ENCODE measurements around the gene CCNJL.

DNA sequence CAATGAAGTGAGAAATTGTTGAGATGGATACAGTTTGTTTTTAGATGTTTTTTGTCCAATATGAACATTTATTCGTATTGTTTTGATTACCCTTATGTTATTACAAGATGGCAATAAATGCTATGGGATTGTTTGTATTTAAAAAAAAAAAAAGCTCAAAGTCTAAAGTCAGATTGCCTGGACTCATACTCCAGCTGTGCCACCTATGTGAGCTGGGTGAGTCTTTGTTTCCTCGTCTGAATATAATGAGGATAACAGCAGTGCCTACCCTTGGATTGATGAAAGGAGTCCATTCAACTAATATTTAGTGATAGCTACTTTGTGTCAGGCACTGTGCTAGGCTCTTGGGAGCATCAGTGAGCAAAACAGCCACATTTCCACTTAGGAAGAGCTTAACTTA, 14.6 kb upstream of the CCNJL start:
- TF ChIP-seq, protein P1, sequence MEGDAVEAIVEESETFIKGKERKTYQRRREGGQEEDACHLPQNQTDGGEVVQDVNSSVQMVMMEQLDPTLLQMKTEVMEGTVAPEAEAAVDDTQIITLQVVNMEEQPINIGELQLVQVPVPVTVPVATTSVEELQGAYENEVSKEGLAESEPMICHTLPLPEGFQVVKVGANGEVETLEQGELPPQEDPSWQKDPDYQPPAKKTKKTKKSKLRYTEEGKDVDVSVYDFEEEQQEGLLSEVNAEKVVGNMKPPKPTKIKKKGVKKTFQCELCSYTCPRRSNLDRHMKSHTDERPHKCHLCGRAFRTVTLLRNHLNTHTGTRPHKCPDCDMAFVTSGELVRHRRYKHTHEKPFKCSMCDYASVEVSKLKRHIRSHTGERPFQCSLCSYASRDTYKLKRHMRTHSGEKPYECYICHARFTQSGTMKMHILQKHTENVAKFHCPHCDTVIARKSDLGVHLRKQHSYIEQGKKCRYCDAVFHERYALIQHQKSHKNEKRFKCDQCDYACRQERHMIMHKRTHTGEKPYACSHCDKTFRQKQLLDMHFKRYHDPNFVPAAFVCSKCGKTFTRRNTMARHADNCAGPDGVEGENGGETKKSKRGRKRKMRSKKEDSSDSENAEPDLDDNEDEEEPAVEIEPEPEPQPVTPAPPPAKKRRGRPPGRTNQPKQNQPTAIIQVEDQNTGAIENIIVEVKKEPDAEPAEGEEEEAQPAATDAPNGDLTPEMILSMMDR (IDR thresholded peaks at IDR 0.05; ENCODE audit: insufficient read depth, low read depth, low read length) = no peak
- TF ChIP-seq EZH2 (IDR thresholded peaks at IDR 0.05; ENCODE audit: insufficient read depth, low read length) = no peak
